Epithelial cell of proximal tubule (primary cell): ENCODE results near the gene C8G. TPM values are rescaled to one million over a fixed set of nuclear protein-coding genes. Genes with fewer than 3 reads are reported as not detected.

Source experiments
- DNase-seq: peaks from one replicate; pipeline ENCODE4 v3.0.0-alpha.2; 2011; ENCODE audit warnings: low read depth
- H3K4me3 ChIP-seq: 2 replicates; pipeline ENCODE4 v1.5.1; 2011; ENCODE audit warnings: low read depth, mild to moderate bottlenecking, low read length
- CTCF ChIP-seq: conservative IDR thresholded peaks from 2 replicates; pipeline ENCODE4 v1.5.1; 2012; ENCODE audit warnings: low read depth, mild to moderate bottlenecking, low read length
- total RNA-seq: library from RNA; depleted of rRNA; stranded (reverse); fragments of >200 nt; gene quantifications from 2 replicates; pipeline ENCODE4 v1.2.3, GENCODE V29; 2015

C8G gene
- total RNA-seq, 1 donor from 2014 or later, result not detected

GRCh38 chr9:136920734-136921231, 24.3 kb upstream of the C8G start:
- TF ChIP-seq CTCF, result no peak
- no peak overlapping the region for H3K4me3 ChIP-seq
- DNase-seq, result no peak

- H3K4me3 ChIP-seq, result no peak overlapping the region
- TF ChIP-seq CTCF, result no peak
- no peak for DNase-seq
These were observed 23.7 kb upstream of the C8G start for GRCh38 chr9:136921307-136921706.

- no peak for DNase-seq
- H3K4me3 ChIP-seq, result no peak overlapping the region
- TF ChIP-seq CTCF, result no peak
These were observed 23.3 kb upstream of the C8G start for GRCh38 chr9:136921718-136922117.

- no peak for TF ChIP-seq CTCF
- DNase-seq, result no peak
- no peak overlapping the region for H3K4me3 ChIP-seq
These were observed 22.5 kb upstream of the C8G start for GRCh38 chr9:136922540-136922939.

GRCh38 chr9:136923881-136924280, 21.2 kb upstream of the C8G start:
- DNase-seq, result no peak
- TF ChIP-seq CTCF, result no peak
- H3K4me3 ChIP-seq, result no peak overlapping the region

GRCh38 chr9:136925414-136926153, 19.5 kb upstream of the C8G start:
- DNase-seq, result no peak
- no peak overlapping the region for H3K4me3 ChIP-seq
- TF ChIP-seq CTCF, result no peak

- H3K4me3 ChIP-seq, result no peak overlapping the region
These were observed 18.8 kb upstream of the C8G start for GRCh38 chr9:136926154-136926704.

More at GRCh38 chr9:136926154-136926704, 18.8 kb upstream of the C8G start:
- no peak for DNase-seq
- no peak for TF ChIP-seq CTCF
